Spleen (tissue), 11 donors: ENCODE measurements around the gene BCL2. TPM values are rescaled to one million over a fixed set of nuclear protein-coding genes. Genes with fewer than 3 reads are reported as not detected.

Experiments
- DNase-seq: peaks from one replicate; pipeline ENCODE4 v3.0.0-alpha.2; 2020
- H3K27ac ChIP-seq, 8 donors: fragments of 200-600 bp; sonication (generic) in 7 of 8; 1 replicate in 4 of 8; 2 replicates in 4 of 8; pipeline versions ENCODE4 v1.5.0 to v1.8.0; 2016 to 2021; ENCODE audit warnings: inconsistent platforms in 4 of 8, mild to moderate bottlenecking in 4 of 8, moderate library complexity in 1 of 8
- H3K27me3 ChIP-seq, 7 donors: fragments of 200-600 bp; sonication (generic) in 6 of 7; replicated peaks in 1 of 7; 1 replicate in 4 of 7; 2 replicates in 3 of 7; pipeline versions ENCODE4 v1.5.0 to v1.8.0; 2016 to 2021; ENCODE audit warnings: inconsistent platforms in 3 of 7, mild to moderate bottlenecking in 1 of 7
- H3K36me3 ChIP-seq, 6 donors: fragments of 200-600 bp; sonication (generic) in 5 of 6; 1 replicate in 4 of 6; 2 replicates in 2 of 6; pipeline versions ENCODE4 v1.5.0 to v1.8.0; 2016 to 2021; ENCODE audit warnings: inconsistent platforms in 2 of 6
- H3K4me1 ChIP-seq, 6 donors: fragments of 200-600 bp; sonication (generic) in 5 of 6; 1 replicate in 3 of 6; 2 replicates in 3 of 6; pipeline versions ENCODE4 v1.5.0 to v1.8.0; 2016 to 2021; ENCODE audit warnings: inconsistent platforms in 3 of 6
- H3K4me3 ChIP-seq, 8 donors: fragments of 200-600 bp; sonication (generic) in 7 of 8; 1 replicate in 4 of 8; 2 replicates in 4 of 8; pipeline versions ENCODE4 v1.5.0 to v1.8.0; 2016 to 2021; ENCODE audit warnings: inconsistent platforms in 4 of 8, mild to moderate bottlenecking in 4 of 8, moderate library complexity in 2 of 8
- H3K9me3 ChIP-seq, 8 donors: fragments of 200-600 bp; sonication (generic) in 7 of 8; 1 replicate in 4 of 8; 2 replicates in 4 of 8; pipeline versions ENCODE4 v1.5.0 to v1.8.0; 2016 to 2021; ENCODE audit warnings: inconsistent platforms in 4 of 8
- CTCF ChIP-seq, 11 experiments: fragments of 200-600 bp in 7 of 11; fragments of 450-650 bp in 4 of 11; sonication (generic) in 4 of 11; IDR thresholded peaks in 8 of 11; conservative IDR thresholded peaks in 3 of 11; 1 replicate in 7 of 11; 2 replicates in 4 of 11; pipeline versions ENCODE4 v1.4.0 to v1.8.0; 2016 to 2021; ENCODE audit warnings: antibody characterized with exemption in 11 of 11, inconsistent platforms in 4 of 11, mild to moderate bottlenecking in 1 of 11
- POLR2A ChIP-seq, 3 donors: fragments of 450-650 bp; IDR thresholded peaks; one replicate each; pipeline ENCODE4 v1.5.1; 2017; ENCODE audit warnings: antibody characterized with exemption in 3 of 3, mild to moderate bottlenecking in 1 of 3
- POLR2AphosphoS5 ChIP-seq, 3 donors: sonication (generic); formaldehyde crosslinking; IDR thresholded peaks; one replicate each; pipeline ENCODE4 v1.5.1; 2017; ENCODE audit warnings: antibody characterized with exemption in 3 of 3
- WGBS, 5 donors: extraction: QIAGEN DNeasy Blood & Tissue Kit in 3 of 5; methylation state at CpG; one replicate each; pipeline versions ENCODE4 v1.1.5 to v1.1.7; 2013 to 2018; 5-methylcytosine and 5-hydroxymethylcytosine counted together
- intact Hi-C: fragments of 100-400 bp; cut with DNase I; formaldehyde crosslinking; loops from one replicate; pipeline ENCODE4 v1.15.0; 2023; ENCODE audit warnings: low total_unique reads
- polyA plus RNA-seq, 3 donors: library from polyadenylated mRNA; stranded (reverse); fragments of 200-250 nt; gene quantifications; one replicate each; pipeline ENCODE4 v1.2.1, GENCODE V29; 2013
- total RNA-seq, 7 donors: library from RNA; depleted of rRNA in 3 of 7; stranded (reverse); fragments of >200 nt in 3 of 7; fragmentation: NEBNext Ultra II Directional in 4 of 7; extraction: Animal tissue kit (Norgen Biotek cat#: 25700) in 4 of 7; gene quantifications; one replicate each; pipeline versions ENCODE4 v1.1.0 to v1.2.1, GENCODE V29; 2016 to 2021
- donor health status: healthy with polysubstance abuse.
- donor health status: DM: no; HTN: no; CAD: no; lungs with moderate emphysema.
- donor health status: DM: no; HTN: no; CAD: no.
- donor health status: Bipolar disorder and iron deficiency.
- donor health status: healthy.
- donor health status: DM: no; HTN: no; CAD: no.
- donor health status: DM: yes; HTN: yes; CAD: no.

Gene BCL2
- total and polyA plus RNA-seq, 10 donors = 9.6 to 112 (median 69.1) TPM

- no peak for DNase-seq
- H3K27me3 ChIP-seq = no peaks in the 10 kb centered on the region
- no peak for TF ChIP-seq CTCF (IDR thresholded peaks at IDR 0.05 in 8 of 11, conservative IDR thresholded peaks at IDR 0.05 in 3 of 11)
- TF ChIP-seq POLR2AphosphoS5 (IDR thresholded peaks at IDR 0.05) = no peak
- TF ChIP-seq POLR2A (IDR thresholded peaks at IDR 0.05) = no peak
- H3K4me3 ChIP-seq = no peak overlapping the region
- no peaks in the 10 kb centered on the region for H3K9me3 ChIP-seq
- intact Hi-C loops = no loop called here
- peaks cover 33 to 56% (median 45%) of the 10 kb centered on the region in 6 donors for H3K4me1 ChIP-seq
- peak overlapping the region in 2 of 8 donors; percentile 40 to 94 for H3K27ac ChIP-seq
- peaks cover 0 to 8% (median 0%) of the 10 kb centered on the region in 6 donors for H3K36me3 ChIP-seq
- WGBS, 5 donors = 84 to 95% (median 90%) methylated on average over 1 of the region's 1 CpG
Measured at GRCh38 chr18:63164396-63164795, 155.2 kb downstream of the BCL2 start.

GRCh38 chr18:63162271-63163014 lies 157.1 kb downstream of the BCL2 start:
- peaks cover 47 to 76% (median 64%) of the 10 kb centered on the region in 6 donors for H3K4me1 ChIP-seq
- intact Hi-C loops = no loop called here
- peak overlapping the region; percentile 73 to 94 (median 88) for H3K27ac ChIP-seq
- H3K9me3 ChIP-seq = no peaks in the 10 kb centered on the region
- DNase-seq = peak; percentile 89
- H3K36me3 ChIP-seq = peaks cover 0 to 8% (median 0%) of the 10 kb centered on the region in 6 donors
- TF ChIP-seq POLR2A (IDR thresholded peaks at IDR 0.05) (no peak), CTCF (IDR thresholded peaks at IDR 0.05 in 8 of 11, conservative IDR thresholded peaks at IDR 0.05 in 3 of 11) (no peak), POLR2AphosphoS5 (IDR thresholded peaks at IDR 0.05) (peak in 2 of 3 donors; percentile 44 to 73)
- no peak overlapping the region for H3K4me3 ChIP-seq
- H3K27me3 ChIP-seq = no peaks in the 10 kb centered on the region
- 50 to 55% (median 54%) methylated on average over 7 of the region's 7 CpGs for WGBS, 5 donors

- TF ChIP-seq POLR2A (IDR thresholded peaks at IDR 0.05) (no peak), POLR2AphosphoS5 (IDR thresholded peaks at IDR 0.05) (peak in 2 of 3 donors; percentile 25 to 84)
- Histone ChIP-seq H3K4me3 (peak overlapping the region in 1 of 8 donors; percentile 28), H3K27me3 (no peaks in the 10 kb centered on the region), H3K4me1 (peaks cover 51 to 80% (median 71%) of the 10 kb centered on the region in 6 donors), H3K9me3 (no peaks in the 10 kb centered on the region), H3K27ac (peak overlapping the region; percentile 73 to 94 (median 88)), H3K36me3 (peaks cover 0 to 8% (median 0%) of the 10 kb centered on the region in 6 donors)
- WGBS, 5 donors = 19 to 45% (median 33%) methylated on average over 7 of the region's 7 CpGs
- intact Hi-C loops = no loop called here
- peak; percentile 87 for DNase-seq
Measured at GRCh38 chr18:63161761-63162195, 157.8 kb downstream of the BCL2 start.

GRCh38 chr18:63161032-63161760 lies 158.4 kb downstream of the BCL2 start:
- peaks cover 0 to 8% (median 0%) of the 10 kb centered on the region in 6 donors for H3K36me3 ChIP-seq
- intact Hi-C loops = no loop called here
- H3K4me3 ChIP-seq = peak overlapping the region in 1 of 8 donors; percentile 28
- peak overlapping the region; percentile 73 to 94 (median 88) for H3K27ac ChIP-seq
- TF ChIP-seq CTCF (IDR thresholded peaks at IDR 0.05 in 8 of 11, conservative IDR thresholded peaks at IDR 0.05 in 3 of 11) = no peak
- no peak for TF ChIP-seq POLR2A (IDR thresholded peaks at IDR 0.05)
- peak in 1 of 3 donors; percentile 26 for TF ChIP-seq POLR2AphosphoS5 (IDR thresholded peaks at IDR 0.05)
- no peaks in the 10 kb centered on the region for H3K27me3 ChIP-seq
- WGBS, 5 donors = 51 to 65% (median 64%) methylated on average over 7 of the region's 7 CpGs
- H3K9me3 ChIP-seq = no peaks in the 10 kb centered on the region
- DNase-seq = no peak
- peaks cover 51 to 86% (median 77%) of the 10 kb centered on the region in 6 donors for H3K4me1 ChIP-seq
